Measurements from ENCODE around the gene CD4. TPM values are rescaled to one million over a fixed set of nuclear protein-coding genes. Genes with fewer than 3 reads are reported as not detected.
A peak's percentile ranks its signal among the peaks of the same experiment; 100 is the strongest.

CD4 gene
- total RNA-seq, 2 donors from 2014 or later: 0.77 to 1.3 TPM

DNA sequence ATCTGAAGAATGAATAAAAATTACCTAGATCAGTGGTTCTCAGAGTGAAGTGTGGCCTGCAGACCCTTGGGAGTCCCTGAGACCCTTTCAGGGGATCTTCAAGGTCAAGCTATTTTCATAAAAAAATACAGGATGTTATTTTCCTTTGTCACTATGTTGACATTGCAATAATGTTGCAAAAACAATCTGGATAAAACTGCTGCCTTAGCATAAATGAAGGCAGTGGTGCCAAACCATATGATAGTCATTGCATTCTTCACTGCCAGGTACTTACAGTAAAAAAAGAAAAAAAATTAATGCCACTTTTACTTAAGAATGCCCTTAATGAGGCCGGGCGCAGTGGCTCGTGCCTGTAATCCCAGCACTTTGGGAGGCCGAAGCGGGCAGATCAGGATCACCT lies 2.0 kb upstream of the CD4 start:
- peaks cover 20% of the 10 kb centered on the region for H3K27me3 ChIP-seq (ENCODE audit: control insufficient read depth, insufficient read depth, low read length, poor library complexity, severe bottlenecking)
- no peaks in the 10 kb centered on the region for H3K9me3 ChIP-seq (ENCODE audit: control insufficient read depth, low read length)
- TF ChIP-seq, protein P1, sequence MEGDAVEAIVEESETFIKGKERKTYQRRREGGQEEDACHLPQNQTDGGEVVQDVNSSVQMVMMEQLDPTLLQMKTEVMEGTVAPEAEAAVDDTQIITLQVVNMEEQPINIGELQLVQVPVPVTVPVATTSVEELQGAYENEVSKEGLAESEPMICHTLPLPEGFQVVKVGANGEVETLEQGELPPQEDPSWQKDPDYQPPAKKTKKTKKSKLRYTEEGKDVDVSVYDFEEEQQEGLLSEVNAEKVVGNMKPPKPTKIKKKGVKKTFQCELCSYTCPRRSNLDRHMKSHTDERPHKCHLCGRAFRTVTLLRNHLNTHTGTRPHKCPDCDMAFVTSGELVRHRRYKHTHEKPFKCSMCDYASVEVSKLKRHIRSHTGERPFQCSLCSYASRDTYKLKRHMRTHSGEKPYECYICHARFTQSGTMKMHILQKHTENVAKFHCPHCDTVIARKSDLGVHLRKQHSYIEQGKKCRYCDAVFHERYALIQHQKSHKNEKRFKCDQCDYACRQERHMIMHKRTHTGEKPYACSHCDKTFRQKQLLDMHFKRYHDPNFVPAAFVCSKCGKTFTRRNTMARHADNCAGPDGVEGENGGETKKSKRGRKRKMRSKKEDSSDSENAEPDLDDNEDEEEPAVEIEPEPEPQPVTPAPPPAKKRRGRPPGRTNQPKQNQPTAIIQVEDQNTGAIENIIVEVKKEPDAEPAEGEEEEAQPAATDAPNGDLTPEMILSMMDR (conservative IDR thresholded peaks at IDR 0.05): no peak
- Mint-ChIP-seq H3K27me3 (ENCODE audit: insufficient read depth) (peaks cover 37% of the 10 kb centered on the region), H3K4me1 (peaks cover 21% of the 10 kb centered on the region), H3K36me3 (ENCODE audit: low read depth) (no peaks in the 10 kb centered on the region), H3K9me3 (no peaks in the 10 kb centered on the region), H3K27ac (peak overlapping the region; percentile 65), H3K4me3 (no peak overlapping the region)
- H3K9ac ChIP-seq (ENCODE audit: extremely low read depth, low read length, poor library complexity, severe bottlenecking): no peak overlapping the region
- H3K27ac ChIP-seq (ENCODE audit: low read depth, low read length): no peak overlapping the region
- DNase-seq: no peak
- H3K4me3 ChIP-seq (ENCODE audit: low read length): no peak overlapping the region
- H3K4me1 ChIP-seq (ENCODE audit: control insufficient read depth, insufficient read depth, low read length): peaks cover 6% of the 10 kb centered on the region
- WGBS, 2 experiments (ENCODE audit: insufficient coverage in 1 of 2, insufficient read length in 1 of 2): 91 to 95% methylated on average over 5 of the region's 5 CpGs
- H3K36me3 ChIP-seq (ENCODE audit: control insufficient read depth, insufficient read depth, low read length): no peaks in the 10 kb centered on the region

DNA sequence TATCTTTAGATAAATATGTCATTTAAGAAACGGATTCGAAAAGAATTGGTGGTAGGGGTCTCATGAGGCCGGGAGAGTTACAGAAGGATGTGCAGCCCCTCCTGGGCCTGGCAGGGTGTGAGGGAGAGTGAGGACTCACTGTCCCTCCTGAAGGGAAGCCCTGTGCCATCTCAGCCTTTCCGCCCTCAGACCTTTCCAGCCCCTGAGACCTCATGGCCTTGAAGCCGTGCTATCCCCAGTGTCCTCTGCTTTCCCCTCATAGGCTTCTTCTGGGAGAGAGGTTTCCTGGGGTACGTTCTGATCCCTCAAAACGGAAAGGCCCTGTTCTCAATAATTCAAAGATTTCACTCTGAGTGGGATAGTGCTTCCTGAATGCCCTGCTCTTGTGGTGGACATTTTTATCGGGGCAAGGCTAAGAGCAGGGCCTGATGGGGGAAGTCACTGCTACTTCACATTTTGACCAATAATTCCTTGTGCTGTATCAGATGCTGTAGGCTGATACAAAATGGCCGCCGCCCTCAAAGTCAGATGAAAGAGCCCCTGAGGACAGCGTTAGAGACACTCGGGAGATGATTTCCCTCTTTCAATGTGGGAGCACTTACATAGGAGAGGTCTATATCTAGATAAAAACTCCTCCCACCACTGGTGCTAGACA lies 1.3 kb downstream of the CD4 start:
- no peaks in the 10 kb centered on the region for H3K36me3 ChIP-seq (ENCODE audit: control insufficient read depth, insufficient read depth, low read length)
- no peak overlapping the region for H3K4me3 Mint-ChIP-seq
- no peak for DNase-seq
- H3K36me3 Mint-ChIP-seq (ENCODE audit: low read depth): no peaks in the 10 kb centered on the region
- whole genome bisulfite sequencing, 2 experiments (ENCODE audit: insufficient coverage in 1 of 2, insufficient read length in 1 of 2): 90 to 94% methylated on average over 8 to 12 of the region's 12 CpGs
- peaks cover 53% of the 10 kb centered on the region for H3K27me3 Mint-ChIP-seq (ENCODE audit: insufficient read depth)
- no peaks in the 10 kb centered on the region for H3K9me3 ChIP-seq (ENCODE audit: control insufficient read depth, low read length)
- peaks cover 26% of the 10 kb centered on the region for H3K4me1 Mint-ChIP-seq
- H3K27ac Mint-ChIP-seq: no peak overlapping the region
- H3K4me3 ChIP-seq (ENCODE audit: low read length): no peak overlapping the region
- H3K4me1 ChIP-seq (ENCODE audit: control insufficient read depth, insufficient read depth, low read length): peaks cover 6% of the 10 kb centered on the region
- peaks cover 3% of the 10 kb centered on the region for H3K9me3 Mint-ChIP-seq
- no peak overlapping the region for H3K9ac ChIP-seq (ENCODE audit: extremely low read depth, low read length, poor library complexity, severe bottlenecking)
- no peak overlapping the region for H3K27ac ChIP-seq (ENCODE audit: low read depth, low read length)
- TF ChIP-seq, protein P1 (conservative IDR thresholded peaks at IDR 0.05): no peak
- H3K27me3 ChIP-seq (ENCODE audit: control insufficient read depth, insufficient read depth, low read length, poor library complexity, severe bottlenecking): peaks cover 32% of the 10 kb centered on the region

DNA sequence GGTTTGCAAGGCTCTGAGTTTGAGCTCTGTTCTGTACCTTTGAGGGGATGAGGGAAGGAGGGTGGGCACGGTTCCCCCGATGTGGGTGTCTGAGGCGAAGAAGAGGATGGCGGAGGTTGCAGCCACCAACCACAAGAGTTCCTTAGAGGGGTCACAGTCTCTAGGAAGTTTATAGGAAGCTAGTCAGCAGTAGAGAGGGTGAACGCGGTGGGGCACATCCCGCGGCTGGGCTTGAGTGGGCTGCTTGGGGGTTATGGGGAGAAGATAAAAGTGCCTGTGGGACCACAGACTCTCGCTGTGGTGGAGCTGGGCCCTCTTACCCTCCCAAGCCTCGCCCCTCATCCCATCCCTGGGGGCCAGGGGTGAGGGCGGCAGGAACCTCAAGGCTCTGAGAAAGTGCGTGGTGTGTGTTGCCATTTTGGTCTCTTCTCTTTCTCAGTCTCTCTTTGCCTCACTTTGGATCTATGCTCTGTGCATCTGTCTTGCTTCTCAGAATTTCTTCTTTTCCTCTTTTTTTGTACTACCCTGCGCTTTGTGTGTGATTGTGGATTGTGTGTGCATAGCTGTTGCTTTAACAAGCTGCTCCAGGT lies 2.7 kb downstream of the CD4 start:
- peaks cover 66% of the 10 kb centered on the region for H3K27me3 Mint-ChIP-seq (ENCODE audit: insufficient read depth)

More for the DNA sequence above, 2.7 kb downstream of the CD4 start:
- no peak for DNase-seq
- H3K36me3 Mint-ChIP-seq (ENCODE audit: low read depth): no peaks in the 10 kb centered on the region
- WGBS, 2 experiments (ENCODE audit: insufficient coverage in 1 of 2, insufficient read length in 1 of 2): 95 to 96% methylated on average over 8 to 12 of the region's 13 CpGs
- H3K9ac ChIP-seq (ENCODE audit: extremely low read depth, low read length, poor library complexity, severe bottlenecking): no peak overlapping the region
- no peaks in the 10 kb centered on the region for H3K36me3 ChIP-seq (ENCODE audit: control insufficient read depth, insufficient read depth, low read length)
- no peaks in the 10 kb centered on the region for H3K4me1 ChIP-seq (ENCODE audit: control insufficient read depth, insufficient read depth, low read length)
- H3K4me1 Mint-ChIP-seq: peaks cover 25% of the 10 kb centered on the region
- TF ChIP-seq, protein P1 (conservative IDR thresholded peaks at IDR 0.05): no peak
- H3K9me3 ChIP-seq (ENCODE audit: control insufficient read depth, low read length): no peaks in the 10 kb centered on the region
- peaks cover 32% of the 10 kb centered on the region for H3K27me3 ChIP-seq (ENCODE audit: control insufficient read depth, insufficient read depth, low read length, poor library complexity, severe bottlenecking)
- no peak overlapping the region for H3K4me3 Mint-ChIP-seq
- peaks cover 3% of the 10 kb centered on the region for H3K9me3 Mint-ChIP-seq
- H3K27ac ChIP-seq (ENCODE audit: low read depth, low read length): peak overlapping the region; percentile 73
- no peak overlapping the region for H3K27ac Mint-ChIP-seq
- no peak overlapping the region for H3K4me3 ChIP-seq (ENCODE audit: low read length)
